Measurements from ENCODE around the gene DLG4.

DNA sequence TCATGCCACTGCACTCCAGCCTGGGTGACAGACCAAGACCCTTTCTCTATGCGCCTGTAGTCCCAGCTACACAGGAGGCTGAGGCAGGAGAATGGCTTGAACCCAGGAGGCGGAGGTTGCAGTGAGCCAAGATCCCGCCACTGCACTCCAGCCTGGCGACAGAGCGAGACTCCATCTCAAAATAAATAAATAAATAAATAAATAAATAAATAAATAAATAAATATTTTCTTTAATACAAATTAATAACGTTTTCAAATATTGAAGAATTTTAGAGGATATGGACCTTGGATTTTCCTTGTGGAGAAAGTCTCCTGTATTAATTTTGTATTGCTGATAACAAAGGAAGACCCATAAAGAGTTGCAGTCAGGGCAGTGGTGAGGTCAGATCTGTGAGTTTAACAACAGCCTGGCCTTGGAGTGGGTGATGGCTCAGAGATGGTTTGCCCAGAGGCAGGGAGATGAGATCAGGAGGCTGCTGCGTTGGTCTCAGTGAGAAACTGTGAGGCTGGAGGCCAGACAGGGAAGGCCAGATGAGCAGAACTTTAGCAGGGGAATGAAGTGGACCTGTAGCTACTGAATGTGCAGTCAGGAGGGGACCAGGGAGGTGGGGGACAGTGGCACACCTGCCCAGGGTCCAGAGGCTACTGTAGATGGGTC lies 36.1 kb downstream of the DLG4 start:
- TF ChIP-seq, protein P1, sequence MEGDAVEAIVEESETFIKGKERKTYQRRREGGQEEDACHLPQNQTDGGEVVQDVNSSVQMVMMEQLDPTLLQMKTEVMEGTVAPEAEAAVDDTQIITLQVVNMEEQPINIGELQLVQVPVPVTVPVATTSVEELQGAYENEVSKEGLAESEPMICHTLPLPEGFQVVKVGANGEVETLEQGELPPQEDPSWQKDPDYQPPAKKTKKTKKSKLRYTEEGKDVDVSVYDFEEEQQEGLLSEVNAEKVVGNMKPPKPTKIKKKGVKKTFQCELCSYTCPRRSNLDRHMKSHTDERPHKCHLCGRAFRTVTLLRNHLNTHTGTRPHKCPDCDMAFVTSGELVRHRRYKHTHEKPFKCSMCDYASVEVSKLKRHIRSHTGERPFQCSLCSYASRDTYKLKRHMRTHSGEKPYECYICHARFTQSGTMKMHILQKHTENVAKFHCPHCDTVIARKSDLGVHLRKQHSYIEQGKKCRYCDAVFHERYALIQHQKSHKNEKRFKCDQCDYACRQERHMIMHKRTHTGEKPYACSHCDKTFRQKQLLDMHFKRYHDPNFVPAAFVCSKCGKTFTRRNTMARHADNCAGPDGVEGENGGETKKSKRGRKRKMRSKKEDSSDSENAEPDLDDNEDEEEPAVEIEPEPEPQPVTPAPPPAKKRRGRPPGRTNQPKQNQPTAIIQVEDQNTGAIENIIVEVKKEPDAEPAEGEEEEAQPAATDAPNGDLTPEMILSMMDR (IDR thresholded peaks at IDR 0.05) = no peak
- TF ChIP-seq EP300 (IDR thresholded peaks at IDR 0.05) (no peak), POLR2A (IDR thresholded peaks at IDR 0.05) (no peak), POLR2AphosphoS5 (IDR thresholded peaks at IDR 0.05) (no peak)
